Stomach smooth muscle (tissue), 2 donors: ENCODE results near the gene C1orf167.

Experiments
- H3K27ac ChIP-seq: one replicate; pipeline ENCODE4 v1.7.0; 2013; ENCODE audit warnings: mild to moderate bottlenecking, low read length, inconsistent platforms
- H3K27me3 ChIP-seq, 2 donors: one replicate each; pipeline ENCODE4 v1.7.0; 2013; ENCODE audit warnings: low read length in 2 of 2; ENCODE audit not compliant: insufficient read depth in 2 of 2, control insufficient read depth in 1 of 2
- H3K36me3 ChIP-seq, 2 donors: one replicate each; pipeline ENCODE4 v1.7.0; 2013; ENCODE audit warnings: low read length in 2 of 2; ENCODE audit not compliant: control insufficient read depth in 2 of 2, insufficient read depth in 2 of 2
- H3K4me1 ChIP-seq: one replicate; pipeline ENCODE4 v1.7.0; 2013; ENCODE audit warnings: low read length; ENCODE audit not compliant: control insufficient read depth, insufficient read depth
- H3K4me3 ChIP-seq, 2 donors: one replicate each; pipeline ENCODE4 v1.7.0; 2013; ENCODE audit warnings: low read length in 2 of 2
- H3K9ac ChIP-seq, 2 donors: one replicate each; pipeline ENCODE4 v1.7.0; 2013; ENCODE audit warnings: low read length in 2 of 2, mild to moderate bottlenecking in 1 of 2
- H3K9me3 ChIP-seq, 2 donors: one replicate each; pipeline ENCODE4 v1.7.0; 2013; ENCODE audit warnings: low read length in 2 of 2; ENCODE audit not compliant: control insufficient read depth in 2 of 2
- donor health status: healthy.
- donor health status: Pancreatic carcinoma.

C1orf167 gene

DNA sequence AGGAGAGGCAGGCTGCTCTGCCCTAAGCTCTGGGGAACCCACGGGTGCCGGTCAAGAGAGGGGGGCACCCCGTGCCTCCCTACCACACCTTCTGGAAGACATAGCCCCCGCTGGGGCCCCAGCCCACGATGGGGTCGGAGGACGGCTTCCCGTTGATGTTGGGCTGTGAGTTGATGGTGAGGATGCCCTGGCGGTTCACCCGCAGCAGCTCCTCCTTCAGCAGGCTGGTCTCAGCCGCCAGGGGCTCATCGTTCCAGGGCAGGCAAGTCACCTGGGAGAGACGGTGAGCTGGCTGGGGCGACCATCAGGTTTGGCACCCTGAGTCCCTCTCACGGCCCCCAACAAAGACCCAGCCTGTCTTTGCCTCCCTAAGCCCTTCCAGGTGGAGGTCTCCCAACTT, 31.8 kb downstream of the C1orf167 start:
- peaks cover 48 to 52% of the 10 kb centered on the region in 2 donors for H3K36me3 ChIP-seq
- peaks cover 27% of the 10 kb centered on the region for H3K4me1 ChIP-seq

DNA sequence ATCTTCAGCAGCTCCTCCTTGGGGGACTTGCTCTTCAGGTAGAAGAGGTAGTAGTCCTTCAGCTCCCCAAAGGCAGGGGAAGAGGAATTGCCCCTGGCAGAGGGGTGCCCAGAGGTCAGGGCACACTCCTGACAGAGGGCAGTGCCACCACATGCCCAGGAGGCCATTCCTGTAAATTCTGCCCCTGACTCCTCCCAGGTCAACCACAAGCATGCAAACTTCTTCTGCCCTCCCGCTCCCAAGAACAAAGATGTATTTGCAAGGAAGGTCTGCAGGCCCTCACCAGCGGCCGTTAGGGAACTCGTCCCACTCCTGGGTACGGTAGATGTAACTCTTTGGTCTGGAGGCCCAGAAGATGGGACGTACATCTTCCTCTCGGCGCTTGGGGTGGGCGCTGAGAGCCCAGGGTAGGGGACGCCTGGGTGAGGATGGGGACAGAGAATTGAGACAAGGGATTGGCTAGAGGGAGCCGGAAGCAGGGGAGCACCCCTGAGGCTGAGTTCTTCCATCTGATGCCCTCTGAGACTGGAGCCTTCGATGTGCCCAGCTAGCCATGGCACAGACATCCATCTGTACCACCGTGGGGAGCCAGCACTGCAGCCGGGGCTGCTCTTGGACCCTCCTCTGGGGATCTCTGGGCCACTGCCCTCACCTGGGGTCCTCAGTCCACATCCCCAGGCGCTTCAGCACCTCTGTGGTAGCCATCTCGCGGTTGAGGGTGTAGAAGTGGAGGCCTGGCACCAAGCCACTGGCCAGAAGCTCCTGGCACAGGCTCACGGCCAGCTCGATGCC, 32.6 kb downstream of the C1orf167 start:
- H3K27me3 ChIP-seq: no peaks in the 10 kb centered on the region
- no peaks in the 10 kb centered on the region for H3K9me3 ChIP-seq
- no peak overlapping the region for H3K9ac ChIP-seq
- no peak overlapping the region for H3K27ac ChIP-seq
- H3K4me1 ChIP-seq: peaks cover 20% of the 10 kb centered on the region
- peaks cover 48 to 56% of the 10 kb centered on the region in 2 donors for H3K36me3 ChIP-seq
- no peak overlapping the region for H3K4me3 ChIP-seq

More for the DNA sequence above, 31.8 kb downstream of the C1orf167 start:
- Histone ChIP-seq H3K4me3 (no peak overlapping the region), H3K27me3 (no peaks in the 10 kb centered on the region), H3K9ac (no peak overlapping the region), H3K9me3 (no peaks in the 10 kb centered on the region), H3K27ac (no peak overlapping the region)

DNA sequence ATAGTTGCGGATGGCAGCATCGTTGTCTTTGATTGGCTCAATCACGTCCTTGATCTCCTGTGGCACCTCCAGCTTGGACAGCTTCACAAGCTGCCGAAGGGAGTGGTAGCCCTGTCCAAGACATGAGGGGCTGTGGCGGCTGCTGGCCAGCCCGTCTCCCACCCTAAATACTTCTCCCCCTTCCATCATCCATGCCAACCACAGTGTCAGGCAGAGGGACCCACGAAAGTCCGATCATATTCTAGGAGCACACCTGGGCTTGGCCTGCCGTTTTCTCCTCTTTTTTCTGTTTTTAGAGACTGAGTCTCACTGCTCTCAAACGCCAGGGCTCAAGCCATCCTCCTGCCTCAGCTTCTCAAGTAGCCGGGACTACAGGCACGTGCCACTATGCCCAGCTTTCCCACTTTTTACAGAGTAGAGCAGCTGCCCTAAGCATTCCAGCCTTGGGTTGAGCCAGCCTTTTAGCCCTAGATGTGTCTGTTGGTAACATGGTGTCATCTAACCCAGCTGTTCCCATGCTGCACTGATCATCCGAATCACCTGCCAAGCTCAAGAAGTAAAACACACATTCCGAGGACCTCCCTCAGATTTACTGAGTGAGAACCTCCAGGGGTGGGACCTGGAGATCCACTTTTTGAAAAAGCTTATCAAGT, 33.4 kb downstream of the C1orf167 start:
- H3K27me3 ChIP-seq: no peaks in the 10 kb centered on the region
- H3K9me3 ChIP-seq: no peaks in the 10 kb centered on the region
- H3K36me3 ChIP-seq: peaks cover 49 to 53% of the 10 kb centered on the region in 2 donors
- H3K27ac ChIP-seq: no peak overlapping the region
- H3K4me1 ChIP-seq: peaks cover 14% of the 10 kb centered on the region
- no peak overlapping the region for H3K4me3 ChIP-seq
- no peak overlapping the region for H3K9ac ChIP-seq

DNA sequence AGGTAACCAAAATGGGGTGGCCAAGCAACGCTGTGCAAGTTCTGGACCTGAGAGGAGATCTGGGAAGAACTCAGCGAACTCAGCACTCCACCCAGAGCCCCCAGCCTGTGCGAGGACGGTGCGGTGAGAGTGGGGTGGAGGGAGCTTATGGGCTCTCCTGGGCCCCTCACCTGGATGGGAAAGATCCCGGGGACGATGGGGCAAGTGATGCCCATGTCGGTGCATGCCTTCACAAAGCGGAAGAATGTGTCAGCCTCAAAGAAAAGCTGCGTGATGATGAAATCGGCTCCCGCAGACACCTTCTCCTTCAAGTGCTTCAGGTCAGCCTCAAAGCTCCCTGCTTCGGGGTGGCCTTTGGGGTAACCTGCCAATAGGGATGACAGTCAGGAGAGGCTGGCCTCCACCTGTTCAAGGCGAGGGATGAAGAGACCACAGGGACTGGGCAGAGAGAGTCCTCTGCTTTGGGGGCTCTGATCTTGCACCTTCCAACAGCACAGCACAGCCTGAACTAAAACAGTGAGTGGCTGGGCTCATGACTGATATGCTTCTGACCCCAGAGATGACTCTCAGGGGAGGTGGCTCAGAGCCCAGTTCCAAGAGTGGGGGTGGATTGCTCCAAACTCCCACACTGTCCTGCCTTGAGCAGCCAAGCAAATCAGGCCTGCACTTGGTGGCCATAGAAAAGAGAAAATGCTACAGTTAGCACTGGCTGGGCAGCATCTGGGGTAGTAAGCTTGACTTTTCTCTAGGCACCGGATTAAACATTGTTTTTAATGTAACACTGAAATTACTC, 34.2 kb downstream of the C1orf167 start:
- no peaks in the 10 kb centered on the region for H3K9me3 ChIP-seq
- H3K27ac ChIP-seq: peak overlapping the region; percentile 24
- H3K36me3 ChIP-seq: peaks cover 51 to 60% of the 10 kb centered on the region in 2 donors
- H3K9ac ChIP-seq: no peak overlapping the region
- H3K4me1 ChIP-seq: peaks cover 7% of the 10 kb centered on the region
- no peak overlapping the region for H3K4me3 ChIP-seq
- no peaks in the 10 kb centered on the region for H3K27me3 ChIP-seq

DNA sequence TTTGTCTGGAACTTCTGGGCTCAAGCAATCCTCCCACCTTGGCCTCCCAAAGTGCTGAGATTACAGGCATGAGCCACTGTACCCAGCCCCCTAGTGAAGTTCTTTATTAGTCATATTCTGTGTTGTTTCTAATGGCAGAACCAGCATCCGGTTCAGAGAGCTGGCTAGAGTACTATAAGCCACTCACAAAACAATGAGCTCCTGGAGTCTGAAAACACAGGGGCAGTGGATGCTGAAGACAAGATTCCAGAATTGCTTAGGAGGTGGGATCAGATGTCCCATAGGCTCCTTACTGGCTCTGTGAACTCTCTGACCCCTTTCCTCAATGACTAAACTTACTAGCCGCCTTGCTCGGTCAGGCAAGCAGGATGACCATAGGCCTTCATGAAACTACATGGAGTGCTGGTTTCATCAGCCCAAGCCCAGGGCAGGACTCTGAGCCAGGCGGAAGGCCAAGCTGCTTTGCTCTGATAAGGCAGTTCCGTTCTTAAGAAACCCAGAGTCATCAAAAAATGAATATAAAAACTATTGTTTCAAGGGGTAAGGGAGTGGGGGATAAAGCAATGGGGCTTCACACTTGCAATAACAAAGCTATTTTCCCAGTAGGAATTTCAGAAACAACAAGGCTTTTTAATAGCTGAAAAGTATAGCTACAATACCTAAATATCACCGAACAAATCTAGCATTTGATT, 35.7 kb downstream of the C1orf167 start:
- no peak overlapping the region for H3K27ac ChIP-seq
- H3K4me1 ChIP-seq: peaks cover 9% of the 10 kb centered on the region
- no peak overlapping the region for H3K4me3 ChIP-seq
- H3K9ac ChIP-seq: no peak overlapping the region
- no peaks in the 10 kb centered on the region for H3K27me3 ChIP-seq
- H3K9me3 ChIP-seq: no peaks in the 10 kb centered on the region
- peaks cover 47 to 53% of the 10 kb centered on the region in 2 donors for H3K36me3 ChIP-seq

DNA sequence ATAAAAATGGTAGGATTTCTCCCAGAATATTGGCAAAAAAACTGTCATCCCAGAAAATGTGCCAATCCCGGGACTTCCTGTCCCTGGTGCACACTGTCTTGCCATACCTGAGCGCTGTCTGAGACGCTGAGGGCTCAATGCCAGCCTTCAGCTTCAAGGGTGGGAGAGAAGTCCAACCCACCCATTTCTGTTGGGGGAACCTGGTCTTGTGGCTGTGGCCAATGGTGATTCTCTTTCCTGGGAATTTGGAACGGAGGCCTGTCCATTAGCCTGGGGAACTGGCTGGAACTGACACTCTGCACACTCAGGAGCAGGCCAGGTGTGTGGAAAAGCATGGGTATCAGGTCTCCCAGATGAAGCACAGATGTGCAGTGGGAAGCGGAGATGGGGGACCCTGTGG, 37.1 kb downstream of the C1orf167 start:
- no peak overlapping the region for H3K9ac ChIP-seq
- peaks cover 24% of the 10 kb centered on the region for H3K4me1 ChIP-seq
- H3K4me3 ChIP-seq: no peak overlapping the region
- H3K36me3 ChIP-seq: peaks cover 40 to 47% of the 10 kb centered on the region in 2 donors
- no peaks in the 10 kb centered on the region for H3K9me3 ChIP-seq
- H3K27ac ChIP-seq: no peak overlapping the region
- H3K27me3 ChIP-seq: no peaks in the 10 kb centered on the region

DNA sequence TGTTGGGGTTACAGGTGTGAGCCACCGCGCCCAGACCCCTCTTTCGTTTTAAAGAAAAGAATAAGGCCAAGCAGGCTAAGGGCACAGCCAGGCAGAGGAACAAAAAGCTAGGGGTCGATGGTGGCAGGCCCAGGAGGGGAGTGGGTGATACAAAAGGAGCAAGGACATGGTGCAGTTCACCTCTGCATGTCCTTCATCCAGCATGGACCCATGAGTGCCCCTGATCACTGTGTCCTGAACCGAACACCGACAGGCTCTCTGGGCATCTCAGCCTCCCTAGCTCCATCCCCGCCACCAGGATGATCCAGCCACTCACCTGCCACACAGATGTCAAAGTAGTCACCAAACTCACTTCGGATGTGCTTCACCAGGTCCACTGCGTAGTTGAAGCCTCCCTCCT, 37.9 kb downstream of the C1orf167 start:
- Histone ChIP-seq H3K4me3 (no peak overlapping the region), H3K4me1 (peaks cover 32% of the 10 kb centered on the region), H3K36me3 (peaks cover 32 to 39% of the 10 kb centered on the region in 2 donors), H3K9ac (no peak overlapping the region), H3K9me3 (no peaks in the 10 kb centered on the region), H3K27ac (no peak overlapping the region), H3K27me3 (no peaks in the 10 kb centered on the region)

DNA sequence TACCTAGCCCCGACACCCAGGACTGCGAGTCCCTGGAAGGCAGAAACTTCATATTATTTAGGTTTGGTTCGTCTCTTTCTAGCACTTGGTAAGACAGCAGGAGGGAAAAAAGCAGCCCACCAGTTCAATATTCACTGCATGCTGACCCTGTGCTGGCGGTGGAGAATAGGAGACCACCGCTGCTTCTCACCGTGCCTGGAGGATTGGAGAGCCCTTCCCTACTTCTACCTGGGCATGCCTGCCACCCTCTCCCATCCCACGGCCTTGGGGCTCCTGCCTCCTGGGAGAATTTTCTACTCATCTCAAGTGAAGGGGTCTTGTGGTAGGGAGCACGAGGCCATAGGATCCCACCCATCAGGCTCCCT, 38.4 kb downstream of the C1orf167 start:
- Histone ChIP-seq H3K4me1 (peaks cover 36% of the 10 kb centered on the region), H3K4me3 (no peak overlapping the region), H3K36me3 (peaks cover 27 to 35% of the 10 kb centered on the region in 2 donors), H3K27ac (no peak overlapping the region), H3K9ac (no peak overlapping the region), H3K27me3 (no peaks in the 10 kb centered on the region), H3K9me3 (no peaks in the 10 kb centered on the region)

DNA sequence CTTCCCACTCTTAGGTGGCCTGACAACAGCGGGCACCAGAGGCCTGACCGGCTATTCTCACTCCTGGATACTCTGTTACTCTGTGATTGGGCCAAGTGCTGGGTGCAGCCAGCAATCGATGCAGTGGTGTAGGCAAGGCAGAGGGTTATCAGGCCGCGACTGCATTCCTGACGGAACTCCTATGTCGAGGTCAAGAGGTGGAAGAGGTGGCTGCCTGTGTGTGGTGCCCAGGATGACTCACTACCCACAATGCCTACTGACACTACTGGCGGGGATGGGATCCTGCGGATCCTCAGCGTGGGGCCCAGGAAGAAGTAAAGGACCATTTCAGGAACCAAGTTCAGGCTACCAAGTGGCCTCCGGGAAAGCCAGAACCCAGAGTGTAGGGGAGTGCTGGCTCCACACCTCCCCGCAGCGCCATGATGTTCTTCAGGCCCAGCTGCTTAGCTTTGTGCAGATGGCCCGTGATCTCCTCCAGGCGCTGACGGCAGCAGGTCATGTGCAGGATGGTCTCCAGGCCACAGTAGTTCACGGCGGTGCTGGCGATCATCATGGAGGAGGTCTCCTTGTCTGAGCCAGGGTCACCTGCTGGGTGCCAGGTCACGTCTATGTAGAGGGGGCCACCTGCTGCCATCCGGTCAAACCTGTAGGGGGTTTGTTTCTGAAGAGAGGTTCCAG, 38.9 kb downstream of the C1orf167 start:
- Histone ChIP-seq H3K4me3 (no peak overlapping the region), H3K27ac (no peak overlapping the region), H3K36me3 (peaks cover 22 to 30% of the 10 kb centered on the region in 2 donors), H3K27me3 (no peaks in the 10 kb centered on the region), H3K9ac (no peak overlapping the region), H3K4me1 (peaks cover 36% of the 10 kb centered on the region), H3K9me3 (no peaks in the 10 kb centered on the region)

DNA sequence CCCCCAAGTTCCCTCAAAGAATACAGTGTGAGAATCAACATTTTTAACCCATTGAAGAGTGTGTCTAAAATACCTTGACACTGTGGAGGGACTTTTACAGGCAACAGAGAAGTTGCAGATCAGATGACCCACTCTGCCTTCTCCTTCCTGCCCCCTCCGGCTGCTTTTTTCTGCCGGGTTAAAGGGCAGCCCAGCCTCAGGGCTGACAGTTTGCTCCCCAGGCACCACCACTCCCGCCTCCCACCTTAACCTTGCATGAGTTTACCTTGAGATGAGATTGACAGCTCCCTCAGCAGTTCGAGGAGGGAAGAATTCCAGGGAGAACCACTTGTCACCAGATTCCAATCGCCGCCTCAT, 40.6 kb downstream of the C1orf167 start:
- H3K9ac ChIP-seq: peak overlapping the region; percentile 68 to 76
- H3K27ac ChIP-seq: peak overlapping the region; percentile 96
- peaks cover 46% of the 10 kb centered on the region for H3K4me1 ChIP-seq
- peak overlapping the region; percentile 70 to 84 for H3K4me3 ChIP-seq
- H3K9me3 ChIP-seq: no peaks in the 10 kb centered on the region
- H3K27me3 ChIP-seq: no peaks in the 10 kb centered on the region
- peaks cover 14 to 23% of the 10 kb centered on the region in 2 donors for H3K36me3 ChIP-seq
